EH (cell line): ENCODE measurements around the gene PARP15.
A peak's percentile ranks its signal among the peaks of the same experiment; 100 is the strongest.

Source experiments
- DNase-seq: peaks from one replicate; pipeline ENCODE4 v3.0.0-alpha.2; 2015; ENCODE audit warnings: low read depth

The PARP15 gene

GRCh38 chr3:122572940-122573412 is 4.5 kb upstream of the PARP15 start:
- DNase-seq, result peak; percentile 62

- DNase-seq, result no peak
Observed at GRCh38 chr3:122576174-122576940, 1.1 kb upstream of the PARP15 start.

- no peak for DNase-seq
Observed at GRCh38 chr3:122578069-122578740, 755 bp downstream of the PARP15 start.

- DNase-seq, result no peak
Observed at GRCh38 chr3:122580470-122580869, 3.0 kb downstream of the PARP15 start.

GRCh38 chr3:122581622-122582021 is 4.2 kb downstream of the PARP15 start:
- no peak for DNase-seq

GRCh38 chr3:122582390-122582789 is 4.9 kb downstream of the PARP15 start:
- no peak for DNase-seq

GRCh38 chr3:122586098-122586497 is 8.6 kb downstream of the PARP15 start:
- no peak for DNase-seq

GRCh38 chr3:122586773-122587485 is 9.5 kb downstream of the PARP15 start:
- no peak for DNase-seq

- no peak for DNase-seq
Observed at GRCh38 chr3:122587572-122587971, 10.1 kb downstream of the PARP15 start.

- DNase-seq, result no peak
Observed at GRCh38 chr3:122589297-122589696, 11.8 kb downstream of the PARP15 start.

GRCh38 chr3:122590610-122591009 is 13.2 kb downstream of the PARP15 start:
- no peak for DNase-seq

- DNase-seq, result no peak
Observed at GRCh38 chr3:122594025-122594424, 16.6 kb downstream of the PARP15 start.

GRCh38 chr3:122598151-122598550 is 20.7 kb downstream of the PARP15 start:
- DNase-seq, result no peak

GRCh38 chr3:122598556-122598955 is 21.1 kb downstream of the PARP15 start:
- DNase-seq, result no peak

- no peak for DNase-seq
Observed at GRCh38 chr3:122602011-122602710, 24.7 kb downstream of the PARP15 start.

GRCh38 chr3:122603056-122603455 is 25.6 kb downstream of the PARP15 start:
- DNase-seq, result no peak

GRCh38 chr3:122606330-122606729 is 28.9 kb downstream of the PARP15 start:
- DNase-seq, result no peak

- no peak for DNase-seq
Observed at GRCh38 chr3:122608916-122609315, 31.5 kb downstream of the PARP15 start.

GRCh38 chr3:122609798-122610559 is 32.5 kb downstream of the PARP15 start:
- DNase-seq, result peak; percentile 85

GRCh38 chr3:122612696-122613095 is 35.2 kb downstream of the PARP15 start:
- no peak for DNase-seq

- no peak for DNase-seq
Observed at GRCh38 chr3:122615303-122615702, 37.9 kb downstream of the PARP15 start.
